Endodermal cell (in vitro differentiated cells): ENCODE results near the gene LRMDA. TPM values are rescaled to one million over a fixed set of nuclear protein-coding genes. Genes with fewer than 3 reads are reported as not detected.

ENCODE experiments used
- DNase-seq: peaks from one replicate; pipeline ENCODE4 v3.0.0-alpha.2; 2017
- H3K27ac ChIP-seq: 2 replicates; pipeline ENCODE4 v1.5.1; 2013; ENCODE audit warnings: mild to moderate bottlenecking, low read depth, low read length, moderate library complexity
- H3K27me3 ChIP-seq: 2 replicates; pipeline ENCODE4 v1.6.1; 2013; ENCODE audit warnings: mild to moderate bottlenecking, low read length, moderate library complexity; ENCODE audit not compliant: insufficient read depth, control insufficient read depth, poor library complexity, severe bottlenecking
- H3K36me3 ChIP-seq: 2 replicates; pipeline ENCODE4 v1.7.0; 2013; ENCODE audit warnings: mild to moderate bottlenecking, low read length, moderate library complexity; ENCODE audit not compliant: control insufficient read depth, insufficient read depth
- H3K4me1 ChIP-seq: one replicate; pipeline ENCODE4 v1.7.0; 2013; ENCODE audit warnings: low read length; ENCODE audit not compliant: control insufficient read depth, insufficient read depth
- H3K4me3 ChIP-seq: 2 replicates; pipeline ENCODE4 v1.5.1; 2013; ENCODE audit warnings: mild to moderate bottlenecking, low read length, moderate library complexity
- H3K9ac ChIP-seq: 2 replicates; pipeline ENCODE4 v1.6.1; 2013; ENCODE audit warnings: mild to moderate bottlenecking, low read length, moderate library complexity; ENCODE audit not compliant: poor library complexity, severe bottlenecking; ENCODE audit errors: extremely low read depth
- H3K9me3 ChIP-seq: 2 replicates; pipeline ENCODE4 v1.6.1; 2013; ENCODE audit warnings: mild to moderate bottlenecking, low read length, moderate library complexity; ENCODE audit not compliant: control insufficient read depth
- H3K27ac Mint-ChIP-seq: 2 replicates; pipeline ENCODE4 v1.8.0; 2020; ENCODE audit warnings: mixed read lengths
- H3K27me3 Mint-ChIP-seq: 2 replicates; pipeline ENCODE4 v1.8.0; 2021; ENCODE audit warnings: mild to moderate bottlenecking, mixed read lengths; ENCODE audit not compliant: insufficient read depth
- H3K36me3 Mint-ChIP-seq: 2 replicates; pipeline ENCODE4 v1.8.0; 2020; ENCODE audit warnings: low read depth, mixed read lengths
- H3K4me1 Mint-ChIP-seq: 2 replicates; pipeline ENCODE4 v1.8.0; 2020; ENCODE audit warnings: mixed read lengths
- H3K4me3 Mint-ChIP-seq: 2 replicates; pipeline ENCODE4 v1.8.0; 2020; ENCODE audit warnings: mild to moderate bottlenecking, moderate library complexity, mixed read lengths
- H3K9me3 Mint-ChIP-seq: 2 replicates; pipeline ENCODE4 v1.8.0; 2020; ENCODE audit warnings: mild to moderate bottlenecking, mixed read lengths
- WGBS, 2 experiments: methylation state at CpG; one replicate each; pipeline versions ENCODE4 v1.1.5 to v1.1.7; 2013; ENCODE audit warnings: missing lambda C conversion rate in 2 of 2, mixed read lengths in 1 of 2; ENCODE audit not compliant: insufficient coverage in 1 of 2, insufficient read length in 1 of 2; 5-methylcytosine and 5-hydroxymethylcytosine counted together
- total RNA-seq, 2 donors: library from RNA; stranded (reverse); fragmentation: NEBNext Ultra II Directional in 1 of 2; extraction: Animal tissue kit (Norgen Biotek cat#: 25700) in 1 of 2; gene quantifications; 2 replicates in 1 of 2; 3 replicates in 1 of 2; pipeline ENCODE4 v1.2.1, GENCODE V29; 2021
- TF ChIP-seq, protein P1 (sequence below): fragments of 200-600 bp; sonication (generic); conservative IDR thresholded peaks from 2 replicates; pipeline ENCODE4 v1.5.0; 2021; ENCODE audit warnings: antibody characterized with exemption, mild to moderate bottlenecking

The LRMDA gene
- total RNA-seq, 2 donors from 2014 or later = 1.7 to 5.1 TPM

- no peaks in the 10 kb centered on the region for H3K27me3 ChIP-seq
- no peak overlapping the region for H3K4me3 ChIP-seq
- Mint-ChIP-seq H3K27ac (no peak overlapping the region), H3K36me3 (no peaks in the 10 kb centered on the region), H3K4me3 (no peak overlapping the region), H3K4me1 (no peaks in the 10 kb centered on the region), H3K27me3 (no peaks in the 10 kb centered on the region), H3K9me3 (peaks cover 30% of the 10 kb centered on the region)
- no peak overlapping the region for H3K27ac ChIP-seq
- peaks cover 5% of the 10 kb centered on the region for H3K9me3 ChIP-seq
- DNase-seq = no peak
- no peaks in the 10 kb centered on the region for H3K4me1 ChIP-seq
- TF ChIP-seq, protein P1, sequence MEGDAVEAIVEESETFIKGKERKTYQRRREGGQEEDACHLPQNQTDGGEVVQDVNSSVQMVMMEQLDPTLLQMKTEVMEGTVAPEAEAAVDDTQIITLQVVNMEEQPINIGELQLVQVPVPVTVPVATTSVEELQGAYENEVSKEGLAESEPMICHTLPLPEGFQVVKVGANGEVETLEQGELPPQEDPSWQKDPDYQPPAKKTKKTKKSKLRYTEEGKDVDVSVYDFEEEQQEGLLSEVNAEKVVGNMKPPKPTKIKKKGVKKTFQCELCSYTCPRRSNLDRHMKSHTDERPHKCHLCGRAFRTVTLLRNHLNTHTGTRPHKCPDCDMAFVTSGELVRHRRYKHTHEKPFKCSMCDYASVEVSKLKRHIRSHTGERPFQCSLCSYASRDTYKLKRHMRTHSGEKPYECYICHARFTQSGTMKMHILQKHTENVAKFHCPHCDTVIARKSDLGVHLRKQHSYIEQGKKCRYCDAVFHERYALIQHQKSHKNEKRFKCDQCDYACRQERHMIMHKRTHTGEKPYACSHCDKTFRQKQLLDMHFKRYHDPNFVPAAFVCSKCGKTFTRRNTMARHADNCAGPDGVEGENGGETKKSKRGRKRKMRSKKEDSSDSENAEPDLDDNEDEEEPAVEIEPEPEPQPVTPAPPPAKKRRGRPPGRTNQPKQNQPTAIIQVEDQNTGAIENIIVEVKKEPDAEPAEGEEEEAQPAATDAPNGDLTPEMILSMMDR = no peak
- no peaks in the 10 kb centered on the region for H3K36me3 ChIP-seq
- no peak overlapping the region for H3K9ac ChIP-seq
Observed at GRCh38 chr10:76072384-76072783, 641.0 kb downstream of the LRMDA start.

- WGBS, 2 experiments = 89 to 100% methylated on average over 2 of the region's 2 CpGs
- Histone ChIP-seq H3K27ac (no peak overlapping the region), H3K4me3 (no peak overlapping the region), H3K9me3 (no peaks in the 10 kb centered on the region), H3K4me1 (no peaks in the 10 kb centered on the region), H3K9ac (no peak overlapping the region), H3K27me3 (no peaks in the 10 kb centered on the region), H3K36me3 (no peaks in the 10 kb centered on the region)
- H3K9me3 Mint-ChIP-seq = peaks cover 19% of the 10 kb centered on the region
- no peak overlapping the region for H3K4me3 Mint-ChIP-seq
- H3K27me3 Mint-ChIP-seq = no peaks in the 10 kb centered on the region
- TF ChIP-seq, protein P1 = no peak
- H3K36me3 Mint-ChIP-seq = no peaks in the 10 kb centered on the region
- H3K27ac Mint-ChIP-seq = no peak overlapping the region
- DNase-seq = no peak
- H3K4me1 Mint-ChIP-seq = no peaks in the 10 kb centered on the region
Observed at GRCh38 chr10:76073524-76073923, 642.1 kb downstream of the LRMDA start.

DNA sequence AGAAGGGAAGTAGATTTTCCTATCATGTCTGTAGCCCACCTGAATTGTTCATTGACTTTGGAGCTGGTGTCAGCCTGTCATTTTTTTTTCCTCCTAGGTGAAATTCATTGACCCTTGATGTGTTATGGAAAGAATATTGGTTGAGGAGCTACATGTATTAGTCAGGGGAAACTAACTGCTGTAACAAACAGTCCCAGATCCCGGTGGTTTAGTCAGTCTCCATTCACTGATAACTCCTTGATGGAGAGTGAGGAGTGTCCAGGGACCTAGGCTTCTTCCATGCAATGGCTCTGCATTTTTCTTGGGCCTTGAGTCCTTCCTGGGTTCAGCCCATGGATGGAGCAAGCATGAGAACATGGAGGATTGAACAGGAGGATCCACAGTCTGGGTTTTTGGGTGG is 643.2 kb downstream of the LRMDA start:
- H3K36me3 ChIP-seq = no peaks in the 10 kb centered on the region
- H3K4me1 ChIP-seq = no peaks in the 10 kb centered on the region
- no peak overlapping the region for H3K27ac ChIP-seq
- Mint-ChIP-seq H3K36me3 (no peaks in the 10 kb centered on the region), H3K27me3 (no peaks in the 10 kb centered on the region), H3K4me1 (no peaks in the 10 kb centered on the region), H3K9me3 (peaks cover 11% of the 10 kb centered on the region), H3K4me3 (no peak overlapping the region), H3K27ac (no peak overlapping the region)
- no peak overlapping the region for H3K9ac ChIP-seq
- H3K27me3 ChIP-seq = no peaks in the 10 kb centered on the region
- no peak for DNase-seq
- no peak overlapping the region for H3K4me3 ChIP-seq
- WGBS, 2 experiments = 89 to 100% methylated on average over 1 of the region's 1 CpG
- TF ChIP-seq, protein P1 = no peak
- H3K9me3 ChIP-seq = no peaks in the 10 kb centered on the region
